GM21423 (cell line): Measurements from ENCODE around the gene VSTM2L.

Experiments used
- ATAC-seq: cut with Tn5 transposase; IDR thresholded peaks from one replicate; pipeline ENCODE4 v1.9.1; 2021; ENCODE audit warnings: mild to moderate bottlenecking, moderate library complexity; ENCODE audit not compliant: unreplicated experiment

VSTM2L gene

DNA sequence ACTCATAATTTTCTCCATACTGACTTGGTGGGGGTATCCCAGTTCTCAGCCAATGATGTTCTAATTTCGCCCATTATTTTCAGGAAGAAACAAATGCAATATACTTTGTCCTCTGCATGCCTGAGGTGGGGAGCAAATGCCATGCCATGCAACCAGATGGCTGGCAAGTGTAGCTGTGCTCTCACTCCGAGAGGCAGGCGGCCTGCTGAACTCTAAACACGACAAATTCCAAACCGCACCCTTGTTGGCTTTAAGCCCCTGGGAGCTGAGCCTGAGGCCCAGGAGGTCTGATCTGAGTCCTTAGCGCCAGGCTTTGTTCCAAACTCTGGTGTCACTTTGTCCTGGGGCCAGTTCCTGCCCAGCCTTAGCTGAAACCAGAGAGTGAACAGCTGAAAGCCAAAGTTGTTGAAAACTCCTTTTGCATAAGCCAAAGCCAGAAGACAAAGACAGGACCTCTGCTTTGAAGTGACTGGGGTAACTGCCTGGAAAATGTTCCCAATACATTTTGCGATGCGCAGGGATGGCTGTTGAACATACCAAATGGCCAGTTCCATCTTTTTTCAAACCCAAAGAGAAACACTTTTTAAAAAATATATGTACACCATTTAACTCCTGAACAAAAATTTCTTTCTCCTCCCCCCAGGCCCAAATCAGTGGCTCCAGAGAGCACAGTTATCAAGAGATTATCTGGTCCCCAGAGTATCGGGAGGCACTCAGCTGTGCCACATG is 84.1 kb downstream of the VSTM2L start:
- no peak for ATAC-seq

DNA sequence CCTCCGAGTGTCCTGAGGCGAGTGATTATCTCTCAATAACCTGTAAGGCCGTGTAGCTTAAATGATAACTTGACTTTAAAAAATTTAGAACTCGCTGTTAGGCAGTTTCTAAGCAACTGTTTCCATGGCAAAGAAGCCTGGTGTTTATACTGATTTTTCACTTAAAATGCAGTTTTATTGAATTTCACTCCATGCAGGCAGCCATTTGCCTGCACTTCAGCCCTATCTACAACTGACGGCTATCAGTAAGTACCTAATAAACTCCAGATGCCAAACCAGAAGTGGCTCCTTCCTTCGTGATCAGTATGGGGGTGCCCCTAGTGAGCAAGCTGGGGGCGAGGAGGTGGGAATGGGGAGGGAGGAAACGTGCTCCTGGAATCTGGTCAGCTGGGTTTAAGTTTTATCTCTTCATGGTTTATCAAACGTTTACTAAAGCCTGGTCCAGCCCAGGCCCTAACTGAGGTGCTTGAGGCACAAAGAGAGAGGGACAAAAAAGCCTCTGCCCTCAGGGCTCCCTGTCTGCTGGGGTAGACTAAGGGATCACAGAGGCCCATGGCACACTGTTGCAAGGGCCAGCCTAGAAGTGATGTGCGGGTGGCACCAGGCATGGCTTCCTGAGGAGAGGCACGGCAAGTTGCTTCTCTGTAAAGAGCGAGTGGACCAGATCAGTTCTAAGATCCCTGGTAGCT is 84.8 kb downstream of the VSTM2L start:
- no peak for ATAC-seq

DNA sequence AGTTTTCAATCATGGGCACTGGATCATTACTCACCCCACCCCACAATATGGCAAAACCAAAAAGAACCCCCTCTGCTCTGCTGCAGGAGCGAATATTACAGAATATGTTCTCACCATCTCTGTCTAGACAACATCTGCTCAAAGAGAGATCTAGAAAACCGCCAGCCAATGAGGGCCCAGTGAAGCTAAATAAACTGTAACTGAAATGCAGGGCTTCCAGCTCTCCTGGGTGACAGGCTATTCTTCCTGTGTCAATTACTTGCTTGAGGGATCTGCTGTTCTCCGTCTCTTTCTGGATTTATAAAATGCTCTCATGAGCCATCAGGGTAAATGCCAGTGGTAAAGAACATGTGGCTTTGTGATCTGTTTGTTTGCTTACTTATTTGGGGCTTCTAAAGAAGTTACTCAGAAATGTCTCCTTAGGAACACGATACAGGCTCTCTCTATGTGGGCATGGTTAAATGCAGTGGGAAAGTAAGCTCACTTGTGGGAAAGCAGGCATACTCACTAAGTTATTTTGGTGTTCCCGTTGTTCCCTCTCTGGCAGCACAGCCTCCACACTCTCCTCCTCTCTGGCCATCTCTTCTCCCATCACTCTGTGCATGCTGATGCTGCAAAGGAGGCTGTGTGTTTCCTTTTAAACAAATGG is 85.5 kb downstream of the VSTM2L start:
- no peak for ATAC-seq

- ATAC-seq = no peak
Observed at GRCh38 chr20:37989601-37990295, 86.8 kb downstream of the VSTM2L start.

GRCh38 chr20:37990571-37991151 is 87.7 kb downstream of the VSTM2L start:
- ATAC-seq = peak; percentile 88

GRCh38 chr20:37991157-37991866 is 88.4 kb downstream of the VSTM2L start:
- no peak for ATAC-seq

DNA sequence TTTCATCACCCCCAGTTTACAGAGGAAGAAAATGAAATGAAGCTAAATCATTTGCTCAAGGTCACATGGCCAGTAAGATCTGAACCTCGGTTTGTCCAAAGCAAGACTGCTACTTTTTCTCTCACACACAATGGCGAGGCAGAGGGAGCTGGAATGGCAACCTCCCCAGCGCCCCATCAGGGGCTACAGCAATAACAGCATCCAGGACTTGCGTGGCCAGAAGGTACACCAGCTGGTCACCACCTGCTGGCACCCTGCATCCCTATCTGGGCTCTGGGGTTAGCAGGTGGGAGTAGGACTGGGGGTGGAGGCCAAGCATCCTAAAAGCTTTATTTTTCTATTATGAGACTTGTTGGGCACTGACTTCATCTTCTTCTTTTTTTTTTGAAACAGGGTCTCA is 89.0 kb downstream of the VSTM2L start:
- ATAC-seq = no peak

- ATAC-seq = no peak
Observed at GRCh38 chr20:37992802-37993409, 90.0 kb downstream of the VSTM2L start.

GRCh38 chr20:37994512-37994911 is 91.6 kb downstream of the VSTM2L start:
- no peak for ATAC-seq
